ENCODE results near the gene DEFB124. TPM values are rescaled to one million over a fixed set of nuclear protein-coding genes. Genes with fewer than 3 reads are reported as not detected.

Gene DEFB124
- total RNA-seq, 1 donor from 2014 or later = not detected

GRCh38 chr20:31484001-31484400 is 9.1 kb upstream of the DEFB124 start:
- Histone ChIP-seq H3K9me3 (no peaks in the 10 kb centered on the region), H3K27ac (no peak overlapping the region), H3K36me3 (no peaks in the 10 kb centered on the region), H3K4me3 (no peak overlapping the region), H3K4me1 (no peaks in the 10 kb centered on the region), H3K27me3 (peaks cover 9% of the 10 kb centered on the region)
- intact Hi-C loops (cut with DNase I) = no loop called here
- ATAC-seq = peak; percentile 33
- no peak for DNase-seq
- no peak for TF ChIP-seq CTCF (IDR thresholded peaks at IDR 0.05)

- Histone ChIP-seq H3K9me3 (no peaks in the 10 kb centered on the region), H3K27ac (no peak overlapping the region), H3K4me1 (peaks cover 14% of the 10 kb centered on the region), H3K4me3 (no peak overlapping the region), H3K36me3 (no peaks in the 10 kb centered on the region), H3K27me3 (peaks cover 21% of the 10 kb centered on the region)
- TF ChIP-seq CTCF (IDR thresholded peaks at IDR 0.05) = no peak
- ATAC-seq (no peak), DNase-seq (no peak)
- intact Hi-C loops (cut with DNase I) = no loop called here
Observed at GRCh38 chr20:31476643-31477215, 1.8 kb upstream of the DEFB124 start.

GRCh38 chr20:31476294-31476585 is 1.3 kb upstream of the DEFB124 start:
- no peak for DNase-seq
- Histone ChIP-seq H3K9me3 (no peaks in the 10 kb centered on the region), H3K36me3 (no peaks in the 10 kb centered on the region), H3K27me3 (peaks cover 21% of the 10 kb centered on the region), H3K4me1 (peaks cover 14% of the 10 kb centered on the region), H3K4me3 (peak overlapping the region; percentile 57), H3K27ac (no peak overlapping the region)
- intact Hi-C loops (cut with DNase I) = no loop called here
- no peak for ATAC-seq
- no peak for TF ChIP-seq CTCF (IDR thresholded peaks at IDR 0.05)

- ATAC-seq = peak; percentile 10
- no peak for TF ChIP-seq CTCF (IDR thresholded peaks at IDR 0.05)
- H3K36me3 ChIP-seq = no peaks in the 10 kb centered on the region
- no peak for DNase-seq
- H3K27ac ChIP-seq = peak overlapping the region; percentile 42
- H3K4me3 ChIP-seq = peak overlapping the region; percentile 57
- H3K9me3 ChIP-seq = no peaks in the 10 kb centered on the region
- intact Hi-C loops (cut with DNase I) = no loop called here
- peaks cover 14% of the 10 kb centered on the region for H3K4me1 ChIP-seq
- H3K27me3 ChIP-seq = peaks cover 21% of the 10 kb centered on the region
Observed at GRCh38 chr20:31475472-31476293, 756 bp upstream of the DEFB124 start.

GRCh38 chr20:31474097-31474436 is 860 bp downstream of the DEFB124 start:
- intact Hi-C loops (cut with DNase I) = no loop called here
- no peak for TF ChIP-seq CTCF (IDR thresholded peaks at IDR 0.05)
- peak; percentile 29 for ATAC-seq
- Histone ChIP-seq H3K4me3 (no peak overlapping the region), H3K27me3 (peaks cover 21% of the 10 kb centered on the region), H3K9me3 (no peaks in the 10 kb centered on the region), H3K27ac (no peak overlapping the region), H3K36me3 (no peaks in the 10 kb centered on the region), H3K4me1 (peaks cover 14% of the 10 kb centered on the region)
- no peak for DNase-seq
